ENCODE data around the gene FETUB.
"Not testable (repeated sequence)": the region's sequence is repeated elsewhere in the genome, so short reads cannot be mapped to it uniquely, and the experiment has no call there.

- TF ChIP-seq, protein P1, sequence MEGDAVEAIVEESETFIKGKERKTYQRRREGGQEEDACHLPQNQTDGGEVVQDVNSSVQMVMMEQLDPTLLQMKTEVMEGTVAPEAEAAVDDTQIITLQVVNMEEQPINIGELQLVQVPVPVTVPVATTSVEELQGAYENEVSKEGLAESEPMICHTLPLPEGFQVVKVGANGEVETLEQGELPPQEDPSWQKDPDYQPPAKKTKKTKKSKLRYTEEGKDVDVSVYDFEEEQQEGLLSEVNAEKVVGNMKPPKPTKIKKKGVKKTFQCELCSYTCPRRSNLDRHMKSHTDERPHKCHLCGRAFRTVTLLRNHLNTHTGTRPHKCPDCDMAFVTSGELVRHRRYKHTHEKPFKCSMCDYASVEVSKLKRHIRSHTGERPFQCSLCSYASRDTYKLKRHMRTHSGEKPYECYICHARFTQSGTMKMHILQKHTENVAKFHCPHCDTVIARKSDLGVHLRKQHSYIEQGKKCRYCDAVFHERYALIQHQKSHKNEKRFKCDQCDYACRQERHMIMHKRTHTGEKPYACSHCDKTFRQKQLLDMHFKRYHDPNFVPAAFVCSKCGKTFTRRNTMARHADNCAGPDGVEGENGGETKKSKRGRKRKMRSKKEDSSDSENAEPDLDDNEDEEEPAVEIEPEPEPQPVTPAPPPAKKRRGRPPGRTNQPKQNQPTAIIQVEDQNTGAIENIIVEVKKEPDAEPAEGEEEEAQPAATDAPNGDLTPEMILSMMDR (IDR thresholded peaks at IDR 0.05; ENCODE audit: extremely low read depth in 1 of 2, insufficient read depth in 1 of 2, low read depth in 1 of 2, low read length in 2 of 2) = not testable (repeated sequence)
- not testable (repeated sequence) for TF ChIP-seq POLR2AphosphoS5 (IDR thresholded peaks at IDR 0.05; ENCODE audit: insufficient read depth, low read depth, low read length); EZH2 (IDR thresholded peaks at IDR 0.05; ENCODE audit: borderline replicate concordance, low read depth, low read length, severe bottlenecking); POLR2A (IDR thresholded peaks at IDR 0.05; ENCODE audit: low read depth, low read length); MAX (IDR thresholded peaks at IDR 0.05; ENCODE audit: insufficient read depth, insufficient read length); FOS (IDR thresholded peaks at IDR 0.05; ENCODE audit: borderline replicate concordance, insufficient read depth, low read length)
These were observed 46.3 kb downstream of the FETUB start for GRCh38 chr3:186686475-186686874.

Measured in endothelial cell of umbilical vein (primary cell).